HepG2 (cell line): ENCODE measurements around the gene JDP2.

Experiments used
- ATF7 ChIP-seq, 2 experiments: fragments of 450-650 bp in 1 of 2; sonication (generic) in 1 of 2; formaldehyde crosslinking in 1 of 2; IDR thresholded peaks; 2 replicates each; pipeline versions ENCODE4 v1.4.0 to v1.6.1; 2016 to 2020; ENCODE audit warnings: antibody characterized with exemption in 1 of 2, mild to moderate bottlenecking in 1 of 2, missing genetic modification reagents in 1 of 2
- CEBPB ChIP-seq: IDR thresholded peaks from 2 replicates; pipeline ENCODE4 v1.6.1; 2011; ENCODE audit warnings: low read depth, low read length, improper control_type of control experiment, borderline replicate concordance
- CREB1 ChIP-seq, 2 experiments: fragments of 450-650 bp in 1 of 2; IDR thresholded peaks; 2 replicates each; pipeline ENCODE4 v1.6.1; 2016 to 2017; ENCODE audit warnings: control low read depth in 1 of 2, mild to moderate bottlenecking in 1 of 2, missing compliant biosample characterization in 1 of 2, missing genetic modification characterization in 1 of 2
- CTCF ChIP-seq: sonication (generic); formaldehyde crosslinking; IDR thresholded peaks from 2 replicates; pipeline ENCODE4 v1.5.0; 2020; ENCODE audit warnings: mild to moderate bottlenecking, missing genetic modification reagents, moderate library complexity
- HOXA7 ChIP-seq: sonication (generic); formaldehyde crosslinking; IDR thresholded peaks from 2 replicates; pipeline ENCODE4 v1.8.1; 2022; ENCODE audit warnings: mild to moderate bottlenecking, missing genetic modification reagents, moderate library complexity
- JUND ChIP-seq: sonication (generic); formaldehyde crosslinking; IDR thresholded peaks from 2 replicates; pipeline ENCODE4 v1.8.0; 2022; ENCODE audit warnings: mild to moderate bottlenecking, missing genetic modification reagents
- MAX ChIP-seq: IDR thresholded peaks from 2 replicates; pipeline ENCODE4 v1.6.1; 2012; ENCODE audit warnings: inconsistent platforms
- MXD4 ChIP-seq: IDR thresholded peaks from 2 replicates; pipeline ENCODE4 v1.6.1; 2016; ENCODE audit warnings: mild to moderate bottlenecking, missing biosample characterization, missing genetic modification reagents
- PHB2 ChIP-seq: fragments of 450-650 bp; IDR thresholded peaks from 2 replicates; pipeline ENCODE4 v1.6.1; 2018; ENCODE audit not compliant: partially characterized antibody
- REST ChIP-seq, 2 experiments: IDR thresholded peaks; 2 replicates each; pipeline ENCODE4 v1.6.1; 2011 to 2012; ENCODE audit warnings: low read length in 2 of 2, borderline replicate concordance in 1 of 2, low read depth in 1 of 2, mild to moderate bottlenecking in 1 of 2, moderate library complexity in 1 of 2
- SP1 ChIP-seq, 2 experiments: fragments of 450-650 bp in 1 of 2; sonication (generic) in 1 of 2; formaldehyde crosslinking in 1 of 2; IDR thresholded peaks; 2 replicates each; pipeline versions ENCODE4 v1.4.0 to v1.6.1; 2016 to 2020; ENCODE audit warnings: missing genetic modification reagents in 1 of 2
- TF ChIP-seq, protein P1 (sequence below): sonication (generic); formaldehyde crosslinking; IDR thresholded peaks from 2 replicates; pipeline ENCODE4 v1.4.0; 2020; ENCODE audit warnings: missing genetic modification reagents; ENCODE audit errors: not compliant biosample characterization

DNA sequence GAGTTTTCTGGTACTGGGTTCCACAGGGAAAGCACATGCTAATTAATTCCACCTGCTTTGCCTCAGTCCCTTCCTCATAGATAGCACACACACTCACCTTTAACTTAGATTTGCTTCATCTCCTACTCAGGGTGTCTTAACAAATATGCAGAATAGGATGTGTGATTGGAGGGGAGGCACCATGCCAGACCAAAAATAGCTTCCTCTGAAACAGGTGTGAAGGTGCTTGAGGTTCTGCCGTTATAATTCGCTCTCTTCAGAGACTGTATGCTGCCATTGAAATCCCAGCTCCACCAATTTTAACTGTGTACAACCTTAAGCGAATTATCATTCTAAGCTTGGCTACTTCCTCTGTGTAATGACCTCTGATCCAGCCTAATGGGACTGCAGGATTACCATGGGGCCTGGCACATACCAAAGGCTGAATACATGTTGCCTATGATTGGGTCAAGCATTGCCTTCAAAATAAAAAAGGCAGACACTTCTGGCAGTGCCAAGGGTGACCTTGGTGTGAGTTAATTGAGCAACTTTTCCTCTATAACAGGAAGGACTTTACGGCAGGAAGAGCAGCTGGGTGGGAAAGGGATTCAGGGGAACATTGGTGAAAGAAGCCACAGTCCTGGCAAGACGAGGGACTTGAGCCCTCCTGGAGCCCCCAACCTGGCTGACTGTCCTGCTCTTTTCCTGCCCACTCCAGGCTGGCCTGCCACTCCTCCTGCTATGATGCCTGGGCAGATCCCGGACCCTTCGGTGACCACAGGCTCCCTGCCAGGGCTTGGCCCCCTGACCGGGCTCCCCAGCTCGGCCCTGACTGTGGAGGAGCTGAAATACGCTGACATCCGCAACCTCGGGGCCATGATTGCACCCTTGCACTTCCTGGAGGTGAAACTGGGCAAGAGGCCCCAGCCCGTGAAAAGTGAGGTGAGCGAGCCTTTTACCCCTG lies 9.7 kb downstream of the JDP2 start:
- TF ChIP-seq PHB2 (no peak), HOXA7 (CRISPR knock-in tag) (no peak), JUND (CRISPR knock-in tag) (no peak), CTCF (no peak), MXD4 (CRISPR knock-in tag) (no peak), CEBPB (no peak), MAX (no peak), REST (IDR thresholded peaks at IDR 0.05; ENCODE audit: borderline replicate concordance in 1 of 2, low read depth in 1 of 2, low read length in 2 of 2) (no peak), SP1 (IDR thresholded peaks at IDR 0.05) (no peak), SP1 (CRISPR knock-in tag; IDR thresholded peaks at IDR 0.05) (no peak), CREB1 (IDR thresholded peaks at IDR 0.05) (no peak), CREB1 (CRISPR knock-in tag; IDR thresholded peaks at IDR 0.05) (no peak), ATF7 (IDR thresholded peaks at IDR 0.05) (no peak), ATF7 (CRISPR knock-in tag; IDR thresholded peaks at IDR 0.05) (no peak)
- TF ChIP-seq, protein P1, sequence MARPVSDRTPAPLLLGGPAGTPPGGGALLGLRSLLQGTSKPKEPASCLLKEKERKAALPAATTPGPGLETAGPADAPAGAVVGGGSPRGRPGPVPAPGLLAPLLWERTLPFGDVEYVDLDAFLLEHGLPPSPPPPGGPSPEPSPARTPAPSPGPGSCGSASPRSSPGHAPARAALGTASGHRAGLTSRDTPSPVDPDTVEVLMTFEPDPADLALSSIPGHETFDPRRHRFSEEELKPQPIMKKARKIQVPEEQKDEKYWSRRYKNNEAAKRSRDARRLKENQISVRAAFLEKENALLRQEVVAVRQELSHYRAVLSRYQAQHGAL (CRISPR knock-in tag) = no peak
